Transverse colon (tissue), 4 donors: ENCODE results near the gene MMAA. TPM values are rescaled to one million over a fixed set of nuclear protein-coding genes. Genes with fewer than 3 reads are reported as not detected.

Experiments used
- DNase-seq: peaks from one replicate; pipeline ENCODE4 v3.0.0-alpha.2; 2019
- H3K27ac ChIP-seq, 4 donors: fragments of 200-600 bp; sonication (generic); 2 replicates each; pipeline ENCODE4 v1.5.1; 2016 to 2018; ENCODE audit warnings: inconsistent platforms in 4 of 4
- H3K27me3 ChIP-seq: fragments of 200-600 bp; sonication (generic); 2 replicates; pipeline ENCODE4 v1.5.1; 2017; ENCODE audit warnings: inconsistent platforms
- H3K36me3 ChIP-seq, 4 donors: fragments of 200-600 bp; sonication (generic); 2 replicates each; pipeline ENCODE4 v1.5.1; 2017 to 2019; ENCODE audit warnings: inconsistent platforms in 4 of 4
- H3K4me1 ChIP-seq, 4 donors: fragments of 200-600 bp; sonication (generic); 2 replicates each; pipeline ENCODE4 v1.5.1; 2017 to 2020; ENCODE audit warnings: inconsistent platforms in 4 of 4
- H3K4me3 ChIP-seq, 4 donors: fragments of 200-600 bp; sonication (generic); 1 replicate in 1 of 4; 2 replicates in 3 of 4; pipeline versions ENCODE4 v1.5.1 to v1.6.1; 2017 to 2019; ENCODE audit warnings: inconsistent platforms in 4 of 4
- H3K9me3 ChIP-seq, 2 donors: fragments of 200-600 bp; sonication (generic); 2 replicates each; pipeline ENCODE4 v1.5.1; 2017 to 2019; ENCODE audit warnings: inconsistent platforms in 2 of 2
- EP300 ChIP-seq: sonication (generic); formaldehyde crosslinking; IDR thresholded peaks from one replicate; pipeline ENCODE4 v1.6.1; 2017; ENCODE audit warnings: antibody characterized with exemption, low read depth
- POLR2A ChIP-seq: fragments of 450-650 bp; IDR thresholded peaks from one replicate; pipeline ENCODE4 v1.6.1; 2016; ENCODE audit warnings: antibody characterized with exemption, mild to moderate bottlenecking, moderate library complexity
- POLR2AphosphoS5 ChIP-seq, 3 donors: sonication (generic); formaldehyde crosslinking; IDR thresholded peaks; one replicate each; pipeline ENCODE4 v1.6.1; 2016; ENCODE audit warnings: antibody characterized with exemption in 3 of 3
- WGBS, 2 donors: methylation state at CpG; one replicate each; pipeline ENCODE4 v1.1.5; 2018; ENCODE audit warnings: low coverage in 1 of 2; 5-methylcytosine and 5-hydroxymethylcytosine counted together
- in situ Hi-C, 4 donors: fragments of 200-750 bp; cut with MboI; loops; one replicate each; pipeline versions ENCODE4 v1.15.0 to v1.15.1; 2017; ENCODE audit warnings: low sequenced_read_pairs in 3 of 4, low pct_ligation_motif_present in 1 of 4, low pct_unique_long_range_greater_than_20kb in 1 of 4
- intact Hi-C: fragments of 100-400 bp; cut with DNase I; formaldehyde crosslinking; loops from one replicate; pipeline ENCODE4 v1.15.1; 2023; ENCODE audit warnings: low total_unique reads
- total RNA-seq, 4 donors: library from RNA; depleted of rRNA; stranded (reverse); fragments of >200 nt; gene quantifications; one replicate each; pipeline ENCODE4 v1.1.0, GENCODE V29; 2016
- TF ChIP-seq, protein P1 (sequence below), 5 experiments: fragments of 200-600 bp in 3 of 5; fragments of 450-650 bp in 2 of 5; sonication (generic) in 3 of 5; IDR thresholded peaks; 1 replicate in 2 of 5; 2 replicates in 3 of 5; pipeline ENCODE4 v1.5.1; 2016 to 2017; ENCODE audit warnings: antibody characterized with exemption in 5 of 5, inconsistent platforms in 3 of 5, mild to moderate bottlenecking in 2 of 5, moderate library complexity in 1 of 5

The MMAA gene
- total RNA-seq, 4 donors from 2014 or later, result 0.37 to 9.1 (median 7.9) TPM

DNA sequence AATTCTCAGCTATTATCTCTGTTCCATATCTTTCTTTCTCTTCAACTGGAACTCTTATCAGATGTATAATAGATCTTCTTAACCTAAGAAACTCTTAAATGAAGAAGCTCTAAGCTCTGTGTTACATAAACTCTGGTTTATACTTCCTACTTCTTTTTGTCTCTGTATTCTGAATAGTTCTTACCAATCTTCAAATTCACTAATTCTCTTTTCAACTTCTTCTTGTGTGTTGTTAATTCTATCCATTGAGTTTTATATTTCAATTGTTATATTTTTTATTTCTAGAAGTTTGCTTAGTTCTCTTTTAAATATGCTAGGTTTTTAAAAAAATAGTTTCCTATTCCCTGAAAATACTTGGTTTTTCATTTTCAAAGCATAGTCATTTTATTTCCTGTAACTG lies 13.2 kb upstream of the MMAA start:
- no peaks in the 10 kb centered on the region for H3K27me3 ChIP-seq
- peaks cover 0 to 6% of the 10 kb centered on the region in 2 donors for H3K9me3 ChIP-seq
- no peaks in the 10 kb centered on the region for H3K36me3 ChIP-seq
- in situ Hi-C loops, result loop anchor here in 3 of 4 donors (10.0 kb wide), 2 partner anchors 371 to 391 kb away; no protein-coding TSS in a partner anchor
- intact Hi-C loops, result no loop called here
- H3K4me1 ChIP-seq, result no peaks in the 10 kb centered on the region
- no peak for DNase-seq
- H3K27ac ChIP-seq, result no peak overlapping the region
- TF ChIP-seq POLR2A (no peak), POLR2AphosphoS5 (IDR thresholded peaks at IDR 0.05) (no peak), EP300 (no peak)
- TF ChIP-seq, protein P1, sequence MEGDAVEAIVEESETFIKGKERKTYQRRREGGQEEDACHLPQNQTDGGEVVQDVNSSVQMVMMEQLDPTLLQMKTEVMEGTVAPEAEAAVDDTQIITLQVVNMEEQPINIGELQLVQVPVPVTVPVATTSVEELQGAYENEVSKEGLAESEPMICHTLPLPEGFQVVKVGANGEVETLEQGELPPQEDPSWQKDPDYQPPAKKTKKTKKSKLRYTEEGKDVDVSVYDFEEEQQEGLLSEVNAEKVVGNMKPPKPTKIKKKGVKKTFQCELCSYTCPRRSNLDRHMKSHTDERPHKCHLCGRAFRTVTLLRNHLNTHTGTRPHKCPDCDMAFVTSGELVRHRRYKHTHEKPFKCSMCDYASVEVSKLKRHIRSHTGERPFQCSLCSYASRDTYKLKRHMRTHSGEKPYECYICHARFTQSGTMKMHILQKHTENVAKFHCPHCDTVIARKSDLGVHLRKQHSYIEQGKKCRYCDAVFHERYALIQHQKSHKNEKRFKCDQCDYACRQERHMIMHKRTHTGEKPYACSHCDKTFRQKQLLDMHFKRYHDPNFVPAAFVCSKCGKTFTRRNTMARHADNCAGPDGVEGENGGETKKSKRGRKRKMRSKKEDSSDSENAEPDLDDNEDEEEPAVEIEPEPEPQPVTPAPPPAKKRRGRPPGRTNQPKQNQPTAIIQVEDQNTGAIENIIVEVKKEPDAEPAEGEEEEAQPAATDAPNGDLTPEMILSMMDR (IDR thresholded peaks at IDR 0.05), result no peak
- no peak overlapping the region for H3K4me3 ChIP-seq

DNA sequence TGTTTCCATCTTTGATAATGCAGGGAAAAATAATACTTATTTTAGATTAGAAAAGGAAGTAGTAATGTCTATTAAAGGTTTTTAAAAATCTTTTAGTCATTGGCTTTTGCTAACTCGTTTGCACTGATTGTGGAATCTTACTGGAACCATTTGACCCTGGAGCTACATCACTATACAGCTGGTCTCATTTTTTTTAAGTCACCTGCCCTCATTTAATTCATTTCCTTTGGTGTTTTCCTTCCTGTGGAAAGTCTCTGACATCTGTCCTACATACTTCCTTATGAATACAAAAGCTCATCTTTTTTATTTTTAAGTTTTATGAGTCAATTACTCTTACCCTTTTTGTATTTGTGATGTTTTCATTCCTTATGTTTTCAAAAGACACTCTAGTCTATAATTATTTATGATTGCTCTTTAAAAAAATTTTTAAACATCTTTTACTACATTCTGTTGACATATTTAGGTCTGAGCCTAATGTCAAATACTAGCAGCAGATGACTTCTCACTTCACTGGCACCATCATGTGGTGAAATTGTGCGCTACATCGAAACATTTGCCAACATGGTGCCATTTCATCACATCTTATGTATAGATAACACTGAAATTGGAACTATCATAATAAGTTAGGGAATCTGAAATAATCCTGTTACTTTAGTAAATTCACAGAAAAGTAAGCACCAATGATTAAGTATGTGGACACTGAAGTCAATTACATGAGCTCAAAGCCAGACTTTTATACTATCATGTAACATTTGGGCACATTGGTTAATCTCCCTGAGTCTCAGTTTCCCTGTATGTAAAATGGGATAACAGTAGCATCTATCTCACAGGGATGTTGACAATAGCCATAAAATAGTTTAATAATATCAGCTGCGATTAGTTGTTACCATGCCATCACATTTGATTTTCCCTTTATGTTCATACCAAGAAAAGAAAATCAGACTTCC lies 9.4 kb upstream of the MMAA start:
- Histone ChIP-seq H3K27ac (no peak overlapping the region), H3K27me3 (no peaks in the 10 kb centered on the region), H3K4me3 (no peak overlapping the region), H3K4me1 (no peaks in the 10 kb centered on the region), H3K36me3 (no peaks in the 10 kb centered on the region), H3K9me3 (peaks cover 0 to 6% of the 10 kb centered on the region in 2 donors)
- no peak for TF ChIP-seq POLR2AphosphoS5 (IDR thresholded peaks at IDR 0.05)
- TF ChIP-seq, protein P1 (IDR thresholded peaks at IDR 0.05), result peak; percentile 63 to 77 (median 68)
- peak; percentile 69 for DNase-seq
- intact Hi-C loops, result loop anchor here (10.0 kb wide), 1 partner anchor 375 kb away; no protein-coding TSS in a partner anchor
- in situ Hi-C loops, result loop anchor here in 3 of 4 donors (10.0 kb wide), 2 partner anchors 375 to 395 kb away; no protein-coding TSS in a partner anchor
- WGBS, 2 donors, result 44 to 47% methylated on average over 4 of the region's 4 CpGs

DNA sequence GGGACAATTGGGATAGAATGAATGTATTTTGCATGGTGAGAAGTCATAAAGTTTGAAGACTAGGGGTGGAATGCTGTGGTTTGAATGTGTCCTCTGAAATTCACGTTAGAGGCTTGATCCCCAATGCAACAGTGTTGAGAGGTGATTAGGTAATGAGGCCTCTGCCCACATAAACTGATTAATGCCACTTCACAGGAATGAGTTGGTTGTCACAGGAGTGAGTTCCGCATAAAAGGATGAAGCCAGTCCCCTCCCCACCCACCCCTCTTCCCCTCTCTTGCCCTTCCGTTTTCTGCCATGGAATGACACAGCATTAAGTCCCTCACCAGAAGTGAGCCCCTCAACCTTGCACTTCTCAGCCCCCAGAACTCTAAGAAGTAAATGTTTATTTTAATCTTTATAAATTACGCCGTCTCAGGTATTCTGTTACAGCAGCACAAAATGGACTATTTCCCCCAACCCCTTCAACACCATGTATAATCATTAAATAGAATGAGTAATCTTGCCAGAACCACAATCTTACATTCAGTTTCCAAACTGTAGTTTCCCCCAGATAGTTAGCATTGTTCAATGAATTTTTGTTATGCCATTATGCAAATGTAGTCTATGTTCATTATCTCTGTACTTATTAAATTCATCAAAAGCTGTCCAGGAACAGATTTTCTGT lies 5.5 kb upstream of the MMAA start:
- no peak for DNase-seq
- in situ Hi-C loops (no loop called here), intact Hi-C loops (loop anchor here (10.0 kb wide), 1 partner anchor 379 kb away; no protein-coding TSS in a partner anchor)
- H3K27ac ChIP-seq, result no peak overlapping the region
- whole genome bisulfite sequencing, 2 donors, result 55 to 78% methylated on average over 4 to 5 of the region's 5 CpGs
- H3K4me1 ChIP-seq, result peaks cover 0 to 13% (median 3%) of the 10 kb centered on the region in 4 donors
- no peaks in the 10 kb centered on the region for H3K36me3 ChIP-seq
- H3K27me3 ChIP-seq, result no peaks in the 10 kb centered on the region
- no peak overlapping the region for H3K4me3 ChIP-seq
- TF ChIP-seq POLR2AphosphoS5 (IDR thresholded peaks at IDR 0.05) (no peak), POLR2A (no peak), EP300 (no peak)
- TF ChIP-seq, protein P1 (IDR thresholded peaks at IDR 0.05), result no peak
- no peaks in the 10 kb centered on the region for H3K9me3 ChIP-seq

DNA sequence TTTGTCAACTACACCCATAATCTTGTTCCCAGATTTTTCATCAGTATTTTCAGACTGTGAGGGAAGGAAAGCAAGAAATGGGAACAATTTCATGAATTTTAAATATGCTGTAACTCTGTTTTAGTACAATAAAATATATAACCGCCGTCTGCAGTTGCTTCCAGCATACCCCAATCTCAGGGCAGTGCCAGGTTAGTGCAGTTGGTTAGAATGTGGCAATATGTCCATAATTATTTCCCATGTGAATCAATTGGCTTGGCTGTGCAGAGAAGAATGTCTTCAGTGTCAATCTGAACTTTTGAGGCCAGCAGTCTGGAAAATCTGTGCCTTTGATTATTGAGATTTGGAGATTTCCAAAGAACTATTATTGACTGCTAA lies 5.0 kb upstream of the MMAA start:
- 73% methylated on average over 2 of the region's 2 CpGs for WGBS, 2 donors
- Histone ChIP-seq H3K27ac (no peak overlapping the region), H3K36me3 (no peaks in the 10 kb centered on the region), H3K9me3 (no peaks in the 10 kb centered on the region), H3K27me3 (no peaks in the 10 kb centered on the region), H3K4me1 (peaks cover 0 to 13% (median 3%) of the 10 kb centered on the region in 4 donors), H3K4me3 (no peak overlapping the region)
- TF ChIP-seq EP300, result no peak
- TF ChIP-seq, protein P1 (IDR thresholded peaks at IDR 0.05), result no peak
- no peak for TF ChIP-seq POLR2AphosphoS5 (IDR thresholded peaks at IDR 0.05)
- no peak for TF ChIP-seq POLR2A
- DNase-seq, result no peak
- intact Hi-C loops (loop anchor here (10.0 kb wide), 1 partner anchor 379 kb away; no protein-coding TSS in a partner anchor), in situ Hi-C loops (no loop called here)
